ENCODE measurements around the gene STX16.

DNA sequence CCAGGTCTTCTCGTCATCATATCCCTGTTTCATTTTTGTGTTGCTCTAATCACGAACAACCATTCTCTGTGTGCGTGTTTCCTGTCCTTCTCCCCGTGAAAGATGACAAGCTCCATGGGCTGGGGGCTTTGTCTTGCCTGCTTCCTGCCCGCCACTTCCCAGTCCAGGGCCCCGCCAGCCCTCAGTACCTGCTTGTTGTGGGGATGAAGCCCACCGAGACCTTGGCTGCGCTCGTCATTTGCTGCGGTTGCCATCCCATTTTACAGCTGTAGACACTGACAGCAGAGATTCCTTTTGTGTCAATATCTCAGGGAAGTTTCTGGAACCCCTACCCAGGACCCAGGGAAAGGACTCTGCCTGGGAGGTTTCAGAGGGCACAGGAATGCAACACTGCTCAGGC, 40.3 kb upstream of the STX16 start:
- TF ChIP-seq EP300 (IDR thresholded peaks at IDR 0.05; ENCODE audit: borderline replicate concordance), result no peak
- no peak for TF ChIP-seq TAF1 (IDR thresholded peaks at IDR 0.05; ENCODE audit: low read depth)
- no peak for TF ChIP-seq CREB1 (IDR thresholded peaks at IDR 0.05; ENCODE audit: low read depth)
- TF ChIP-seq CEBPB (IDR thresholded peaks at IDR 0.05), result no peak
- no peak for TF ChIP-seq NFIC (IDR thresholded peaks at IDR 0.05)
- TF ChIP-seq, protein P1, sequence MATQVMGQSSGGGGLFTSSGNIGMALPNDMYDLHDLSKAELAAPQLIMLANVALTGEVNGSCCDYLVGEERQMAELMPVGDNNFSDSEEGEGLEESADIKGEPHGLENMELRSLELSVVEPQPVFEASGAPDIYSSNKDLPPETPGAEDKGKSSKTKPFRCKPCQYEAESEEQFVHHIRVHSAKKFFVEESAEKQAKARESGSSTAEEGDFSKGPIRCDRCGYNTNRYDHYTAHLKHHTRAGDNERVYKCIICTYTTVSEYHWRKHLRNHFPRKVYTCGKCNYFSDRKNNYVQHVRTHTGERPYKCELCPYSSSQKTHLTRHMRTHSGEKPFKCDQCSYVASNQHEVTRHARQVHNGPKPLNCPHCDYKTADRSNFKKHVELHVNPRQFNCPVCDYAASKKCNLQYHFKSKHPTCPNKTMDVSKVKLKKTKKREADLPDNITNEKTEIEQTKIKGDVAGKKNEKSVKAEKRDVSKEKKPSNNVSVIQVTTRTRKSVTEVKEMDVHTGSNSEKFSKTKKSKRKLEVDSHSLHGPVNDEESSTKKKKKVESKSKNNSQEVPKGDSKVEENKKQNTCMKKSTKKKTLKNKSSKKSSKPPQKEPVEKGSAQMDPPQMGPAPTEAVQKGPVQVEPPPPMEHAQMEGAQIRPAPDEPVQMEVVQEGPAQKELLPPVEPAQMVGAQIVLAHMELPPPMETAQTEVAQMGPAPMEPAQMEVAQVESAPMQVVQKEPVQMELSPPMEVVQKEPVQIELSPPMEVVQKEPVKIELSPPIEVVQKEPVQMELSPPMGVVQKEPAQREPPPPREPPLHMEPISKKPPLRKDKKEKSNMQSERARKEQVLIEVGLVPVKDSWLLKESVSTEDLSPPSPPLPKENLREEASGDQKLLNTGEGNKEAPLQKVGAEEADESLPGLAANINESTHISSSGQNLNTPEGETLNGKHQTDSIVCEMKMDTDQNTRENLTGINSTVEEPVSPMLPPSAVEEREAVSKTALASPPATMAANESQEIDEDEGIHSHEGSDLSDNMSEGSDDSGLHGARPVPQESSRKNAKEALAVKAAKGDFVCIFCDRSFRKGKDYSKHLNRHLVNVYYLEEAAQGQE (IDR thresholded peaks at IDR 0.05; ENCODE audit: low read depth), result no peak
- TF ChIP-seq FOXM1 (IDR thresholded peaks at IDR 0.05; ENCODE audit: borderline replicate concordance, low read depth), result no peak
- no peak for TF ChIP-seq RAD21 (IDR thresholded peaks at IDR 0.05; ENCODE audit: low read depth)
- TF ChIP-seq TEAD4 (IDR thresholded peaks at IDR 0.05), result no peak
